HG03469 (cell line): ENCODE measurements around the gene GABBR2.
"Not testable (repeated sequence)": the region's sequence is repeated elsewhere in the genome, so short reads cannot be mapped to it uniquely, and the experiment has no call there.

Experiments
- ATAC-seq: cut with Tn5 transposase; IDR thresholded peaks from one replicate; pipeline ENCODE4 v1.9.1; 2021; ENCODE audit warnings: mild to moderate bottlenecking, moderate library complexity, moderate number of reproducible peaks; ENCODE audit not compliant: unreplicated experiment

GABBR2 gene

DNA sequence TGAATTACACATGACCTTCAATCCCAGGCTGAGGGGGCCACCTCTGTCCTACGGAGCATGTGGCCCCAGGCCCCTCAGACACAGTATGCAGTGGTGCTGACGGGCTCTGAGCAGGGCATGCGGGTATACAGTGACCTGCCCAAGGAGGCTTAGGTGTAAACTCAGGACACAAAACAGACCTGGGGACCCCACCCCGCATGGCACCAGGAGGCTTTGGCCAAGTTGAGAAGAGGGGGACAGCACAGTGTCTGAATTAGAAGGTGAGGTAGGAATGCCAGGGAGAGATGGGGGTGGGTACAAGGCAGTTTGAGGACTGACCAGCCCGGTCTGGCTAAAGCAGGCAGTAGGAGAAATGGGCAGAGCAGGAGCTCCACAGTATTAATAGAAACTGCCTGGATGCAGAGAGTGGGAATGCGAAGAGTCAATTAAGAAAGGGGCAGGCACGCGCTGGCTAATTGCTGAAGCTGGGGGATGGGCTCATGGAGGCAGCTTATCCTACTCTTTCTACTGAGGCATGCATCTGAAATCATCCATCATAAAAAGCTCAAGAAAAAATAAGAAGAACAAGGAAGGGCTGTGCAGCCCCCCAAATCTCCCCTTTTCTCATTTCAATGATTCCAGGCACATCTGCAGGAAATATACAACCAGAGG lies 109.0 kb downstream of the GABBR2 start:
- ATAC-seq = no peak

DNA sequence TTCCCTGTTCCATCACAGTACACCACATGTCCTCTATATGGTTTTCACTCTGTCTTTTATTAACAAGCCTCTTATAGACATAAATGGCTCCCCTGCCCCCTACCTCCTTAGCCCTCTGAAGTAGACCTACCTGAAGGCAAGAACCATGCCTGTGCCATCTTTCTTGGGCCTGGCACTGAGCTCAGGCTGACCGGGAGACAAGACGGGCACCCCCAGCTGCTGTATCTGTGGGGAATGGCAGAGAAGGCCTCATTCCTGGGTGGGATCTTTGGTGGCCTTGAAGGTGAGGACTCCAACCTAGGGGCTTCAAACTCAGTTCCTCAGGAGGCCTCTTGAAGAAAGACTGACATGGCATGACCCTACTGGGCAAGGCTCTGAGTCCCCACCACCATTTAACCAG lies 109.9 kb downstream of the GABBR2 start:
- no peak for ATAC-seq

DNA sequence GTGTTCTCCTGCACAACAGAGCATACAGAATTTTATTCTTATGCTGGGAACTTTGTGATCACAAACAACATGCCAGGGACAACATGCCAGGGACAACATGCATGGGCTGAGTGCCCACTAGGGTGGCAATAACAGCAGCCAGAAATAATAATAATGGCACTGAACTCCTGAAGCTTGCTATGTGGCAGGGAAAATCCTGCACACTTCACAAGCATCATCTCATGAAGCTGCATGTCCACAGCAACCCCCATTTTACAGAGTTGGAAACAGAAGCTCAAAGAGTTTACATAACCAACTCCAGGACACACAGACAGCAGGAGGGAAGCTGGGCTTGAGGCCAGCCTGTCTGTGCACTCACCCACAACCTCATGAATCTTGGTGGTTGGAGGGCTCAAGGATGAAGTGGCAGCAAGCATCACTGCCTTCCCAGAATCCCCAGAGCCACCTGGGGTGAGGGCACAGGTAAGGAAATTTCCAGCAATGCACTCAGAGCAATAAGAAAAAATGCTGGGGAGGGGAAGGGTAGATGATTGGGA lies 111.4 kb downstream of the GABBR2 start:
- no peak for ATAC-seq

DNA sequence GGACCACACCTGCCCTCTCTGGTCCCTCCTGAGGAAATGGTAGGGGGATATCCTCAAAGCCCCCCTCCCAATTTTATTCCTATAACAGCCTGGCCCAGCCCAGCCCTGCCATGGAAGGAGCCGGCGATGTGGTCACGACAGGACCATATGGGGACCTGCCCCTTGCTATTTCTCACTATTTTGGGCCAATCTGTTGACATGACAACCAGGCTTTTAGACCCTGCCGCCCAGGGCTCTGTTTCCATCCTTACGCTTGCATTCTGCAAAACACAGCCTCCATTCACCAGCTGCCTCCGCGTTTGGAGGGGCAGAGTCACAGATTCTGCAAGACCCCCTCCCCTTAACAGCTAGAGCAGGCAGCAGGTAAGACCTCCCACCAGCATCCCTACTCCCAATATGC lies 112.2 kb downstream of the GABBR2 start:
- no peak for ATAC-seq

DNA sequence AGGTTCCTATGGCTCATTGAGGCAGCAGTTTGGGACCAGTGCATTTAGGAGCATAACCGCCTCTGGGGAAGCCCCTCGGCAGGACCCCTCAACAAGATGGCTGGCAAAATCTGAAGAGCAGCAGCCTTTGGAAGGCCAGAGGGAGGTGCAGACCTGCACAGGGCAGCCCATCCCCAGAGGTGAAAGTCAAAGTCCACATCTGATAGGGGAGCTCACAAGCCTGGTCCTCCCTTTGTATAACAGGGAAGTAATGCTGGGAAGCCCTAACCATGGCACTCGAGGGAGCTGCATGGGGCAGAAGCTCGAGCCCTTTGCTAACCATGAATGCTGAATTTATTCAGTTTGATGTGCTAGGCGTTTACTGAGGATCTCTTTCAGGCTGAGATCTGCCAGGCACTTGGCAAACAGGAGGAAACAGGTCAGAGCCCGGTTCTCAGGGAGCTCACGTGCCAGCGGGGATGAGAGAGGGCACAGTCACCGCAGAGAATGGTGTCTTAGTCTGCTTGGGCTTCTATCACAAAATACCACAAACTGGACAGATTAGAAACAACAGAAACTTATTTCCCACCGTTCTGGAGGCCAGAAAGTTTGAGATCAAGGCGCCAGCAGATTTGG lies 114.1 kb downstream of the GABBR2 start:
- ATAC-seq = no peak

DNA sequence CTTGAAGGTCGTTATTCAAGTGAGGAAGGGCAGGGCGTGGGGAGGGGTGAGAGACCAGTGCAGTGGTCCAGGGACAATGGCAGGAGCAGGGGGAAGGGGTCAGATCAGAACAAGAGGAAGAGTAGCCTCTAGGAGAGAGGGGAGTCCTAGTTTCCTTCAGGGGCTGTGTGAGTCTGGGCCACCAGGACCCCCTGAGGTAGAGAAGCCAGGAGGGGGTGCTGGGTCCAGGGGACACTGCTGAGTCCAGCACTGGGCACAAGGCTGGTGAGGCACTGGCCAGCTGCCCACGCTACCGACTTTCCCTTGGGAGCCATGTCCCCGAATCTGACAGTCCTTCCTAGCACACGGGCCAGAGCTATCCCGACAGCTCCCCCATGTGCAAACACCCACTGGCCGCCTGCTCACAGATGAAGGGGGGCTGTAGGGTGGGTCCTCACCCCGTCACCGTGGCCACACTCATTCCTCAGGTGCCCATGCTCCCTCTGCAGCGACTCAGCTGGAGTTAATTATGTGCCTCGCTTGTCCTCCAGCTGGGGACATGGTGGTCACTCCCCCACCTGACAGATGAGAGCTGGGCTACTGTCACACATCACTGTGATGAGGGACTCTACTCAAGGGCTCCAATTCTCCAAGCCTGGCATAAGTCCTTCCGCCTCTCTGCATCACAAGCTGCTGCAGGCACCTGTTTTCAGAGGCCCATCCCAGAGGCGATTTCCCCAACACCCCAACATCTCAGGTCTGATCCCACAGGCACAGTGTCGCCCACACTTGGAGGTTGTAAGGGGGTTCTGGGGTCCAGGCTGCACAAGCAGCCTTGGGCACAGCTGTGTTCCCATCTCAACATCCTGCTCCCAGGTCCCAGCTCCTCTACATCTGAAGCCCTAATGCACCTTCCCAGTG lies 115.1 kb downstream of the GABBR2 start:
- ATAC-seq = no peak

DNA sequence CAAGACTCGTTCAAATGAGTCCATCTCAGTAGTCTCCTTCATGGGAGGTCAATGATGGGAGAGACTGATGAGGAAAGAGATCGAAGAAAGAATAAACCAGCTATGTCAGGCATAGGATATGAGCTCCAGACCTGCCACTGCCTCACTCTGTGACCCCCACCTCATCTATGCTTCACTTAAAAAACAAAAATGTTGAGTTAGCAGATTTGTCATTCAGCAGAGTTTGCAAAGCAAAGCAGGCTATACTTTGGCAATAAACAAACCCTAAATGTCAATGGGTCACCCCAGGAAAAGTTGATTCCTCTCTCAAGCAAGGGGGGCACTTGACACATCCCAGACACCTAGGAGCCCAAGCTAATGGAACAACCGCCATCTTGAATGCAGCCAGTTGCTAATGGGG lies 117.0 kb downstream of the GABBR2 start:
- no peak for ATAC-seq

DNA sequence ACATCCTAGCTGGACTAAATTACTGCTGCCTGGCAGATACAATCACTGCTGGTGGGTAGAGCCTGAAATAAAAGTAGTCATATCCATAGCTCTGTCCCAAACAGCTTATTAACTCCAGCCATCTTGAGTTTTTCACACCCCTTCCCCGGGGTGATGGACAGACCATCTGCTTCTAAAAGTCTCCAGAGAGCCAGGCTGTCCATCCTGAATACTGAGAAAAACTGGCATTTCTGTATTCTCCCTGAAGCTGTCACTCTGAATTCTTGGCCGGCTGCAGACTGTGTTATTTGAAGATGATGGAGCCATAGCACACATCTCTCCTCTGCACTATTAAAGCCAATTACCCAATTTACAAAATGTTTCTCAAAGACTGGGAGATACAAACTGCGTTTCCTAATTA lies 118.6 kb downstream of the GABBR2 start:
- ATAC-seq = no peak

DNA sequence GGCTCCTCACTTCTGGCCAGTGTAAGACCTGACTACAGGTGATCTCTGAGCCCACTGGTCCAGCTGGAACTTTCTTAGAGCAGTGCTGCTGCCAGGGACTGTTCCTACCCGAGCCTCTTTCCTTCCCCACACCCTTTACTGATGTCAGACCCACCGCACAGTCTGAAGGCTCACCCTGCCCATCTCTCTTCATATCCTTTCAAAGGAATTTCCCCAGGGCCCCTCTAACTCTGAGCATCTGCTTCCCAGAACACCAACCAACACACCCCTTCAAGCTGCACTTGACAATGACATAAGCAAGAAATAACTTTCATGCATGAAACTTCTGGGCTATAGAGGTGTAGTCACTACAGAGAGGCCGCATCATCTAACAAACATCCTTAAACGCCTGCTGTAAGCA lies 119.6 kb downstream of the GABBR2 start:
- ATAC-seq = no peak

DNA sequence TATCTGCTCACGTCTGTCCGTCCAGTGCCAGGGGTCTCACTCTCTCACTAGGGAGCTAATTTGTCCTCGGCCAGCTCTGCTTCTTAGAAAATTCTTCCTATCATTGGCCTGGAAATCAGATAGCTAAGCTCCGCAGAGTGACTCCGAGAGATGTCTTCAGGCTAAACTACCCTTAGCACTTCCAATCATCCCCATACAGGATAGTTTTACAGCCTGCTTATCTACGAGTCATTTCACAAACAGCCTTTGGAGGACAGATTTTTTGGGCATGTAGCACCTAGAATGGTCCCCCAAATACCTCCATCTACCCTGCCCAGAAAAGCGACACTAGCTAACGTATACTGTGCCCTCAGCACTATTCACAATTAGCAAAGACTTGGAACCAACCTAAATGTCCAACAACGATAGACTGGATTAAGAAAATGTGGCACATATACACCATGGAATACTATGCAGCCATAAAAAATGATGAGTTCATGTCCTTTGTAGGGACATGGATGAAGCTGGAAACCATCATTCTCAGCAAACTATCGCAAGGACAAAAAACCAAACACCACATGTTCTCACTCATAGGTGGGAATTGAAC lies 123.8 kb downstream of the GABBR2 start:
- not testable (repeated sequence) for ATAC-seq

DNA sequence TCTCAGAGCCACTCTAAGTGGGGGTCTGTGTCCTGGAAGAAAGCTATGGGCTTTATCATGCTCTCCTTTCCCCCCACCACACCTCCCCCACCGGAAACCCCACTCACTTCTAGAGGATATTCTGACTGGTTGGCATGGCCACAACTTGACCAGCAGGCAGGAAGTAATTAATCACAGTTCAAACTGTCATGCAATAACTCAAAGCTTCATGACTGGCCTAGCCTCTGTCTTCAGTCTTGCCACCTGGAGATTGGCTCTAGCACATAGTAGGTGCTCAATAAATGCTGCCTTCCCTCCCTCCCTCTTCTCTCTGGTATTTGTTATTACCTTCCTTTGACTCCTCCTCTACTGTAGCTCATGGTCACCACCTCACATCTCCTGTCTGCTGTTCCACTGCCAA lies 124.7 kb downstream of the GABBR2 start:
- ATAC-seq = no peak

DNA sequence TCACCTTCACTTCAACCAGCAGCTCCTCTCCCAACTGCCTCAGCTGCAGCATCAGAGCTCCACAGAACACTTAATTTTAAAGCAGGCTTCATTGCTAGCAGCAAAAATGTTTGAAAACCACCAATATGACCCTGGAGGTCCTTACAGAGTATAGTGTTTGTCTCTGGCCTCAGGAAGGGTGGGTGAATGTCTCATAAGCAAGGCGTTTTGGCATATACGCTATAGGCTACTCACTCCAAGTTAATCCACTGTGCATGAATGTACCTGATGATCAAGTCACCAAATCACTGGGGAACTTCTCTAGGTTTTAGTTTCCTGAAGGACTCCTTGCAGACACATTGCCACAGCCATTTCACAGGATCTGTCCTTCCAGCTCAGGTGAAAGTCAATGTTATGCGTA lies 125.3 kb downstream of the GABBR2 start:
- no peak for ATAC-seq

DNA sequence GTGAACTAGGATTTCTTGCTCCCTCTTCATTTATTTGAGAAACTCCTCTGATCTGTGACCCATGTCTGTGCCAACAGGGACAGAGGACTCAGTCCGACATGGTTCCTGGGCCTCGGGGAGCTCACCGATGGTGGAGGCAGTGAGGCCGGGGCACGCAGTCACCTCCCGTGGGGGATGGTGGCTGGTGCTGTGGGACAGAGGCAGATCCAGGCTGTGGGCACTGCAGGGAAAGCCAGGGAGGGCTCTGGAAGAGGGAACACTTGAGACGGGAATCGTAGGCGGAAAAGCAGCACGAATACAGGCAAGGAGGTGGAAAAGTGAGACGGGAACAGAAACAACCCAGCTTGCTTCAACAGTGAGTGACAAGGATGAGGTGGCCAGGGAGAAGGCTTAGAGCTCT lies 127.8 kb downstream of the GABBR2 start:
- ATAC-seq = no peak

DNA sequence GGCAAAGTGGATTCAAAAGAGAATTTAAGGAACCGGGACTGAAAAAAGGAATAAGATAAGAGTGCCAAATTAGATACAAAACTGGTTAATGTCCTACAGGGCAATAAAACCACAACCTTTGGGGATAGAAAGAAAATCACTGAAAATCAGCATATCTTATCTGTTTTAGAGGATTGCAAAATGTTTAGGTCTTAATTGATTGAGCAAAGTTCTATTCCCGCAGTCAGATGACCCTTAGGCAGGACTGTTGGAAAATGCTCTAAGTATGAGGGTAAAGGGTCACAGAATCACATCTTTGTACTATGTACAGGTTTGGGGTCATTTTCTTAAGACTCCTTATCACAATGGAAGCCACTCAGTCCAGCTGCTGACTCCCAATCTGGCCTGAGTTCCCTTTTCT lies 129.0 kb downstream of the GABBR2 start:
- no peak for ATAC-seq

DNA sequence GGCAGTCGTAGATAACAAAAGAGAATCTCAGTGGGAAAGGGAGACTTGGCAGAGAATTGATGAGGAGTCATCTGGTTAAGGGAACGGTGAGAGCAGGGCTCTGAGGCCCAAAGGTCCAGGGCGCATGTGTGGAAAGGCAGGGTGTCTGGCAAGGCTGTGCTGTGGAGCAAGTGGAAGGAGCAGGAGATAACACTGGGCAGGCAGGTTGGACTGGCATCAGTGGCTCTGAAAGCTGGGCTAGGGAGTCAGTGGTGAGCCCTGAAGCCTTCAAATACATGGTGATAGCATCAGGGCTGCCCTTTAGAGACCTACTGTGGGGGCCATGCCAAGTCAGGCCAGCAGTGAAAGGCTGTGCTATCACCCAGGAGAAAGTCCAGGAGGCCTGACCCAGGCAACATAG lies 131.3 kb downstream of the GABBR2 start:
- ATAC-seq = no peak

DNA sequence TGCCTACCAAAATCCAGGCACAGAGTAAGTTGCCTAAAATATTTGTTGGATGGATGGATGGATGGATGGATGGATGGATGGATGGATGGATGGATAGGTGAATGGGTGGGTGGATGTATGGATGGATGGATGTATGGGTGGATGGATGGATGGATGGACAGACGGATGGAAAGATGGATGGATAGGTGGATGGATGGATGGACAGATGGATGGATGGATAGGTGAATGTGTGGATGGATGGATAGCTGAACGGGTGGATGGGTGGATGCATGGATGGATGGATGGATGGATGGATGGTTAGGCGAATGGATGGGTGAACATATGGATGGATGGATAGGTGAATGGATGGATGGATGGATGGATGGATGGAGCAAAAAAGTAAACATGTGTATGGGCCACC lies 131.9 kb downstream of the GABBR2 start:
- no peak for ATAC-seq

DNA sequence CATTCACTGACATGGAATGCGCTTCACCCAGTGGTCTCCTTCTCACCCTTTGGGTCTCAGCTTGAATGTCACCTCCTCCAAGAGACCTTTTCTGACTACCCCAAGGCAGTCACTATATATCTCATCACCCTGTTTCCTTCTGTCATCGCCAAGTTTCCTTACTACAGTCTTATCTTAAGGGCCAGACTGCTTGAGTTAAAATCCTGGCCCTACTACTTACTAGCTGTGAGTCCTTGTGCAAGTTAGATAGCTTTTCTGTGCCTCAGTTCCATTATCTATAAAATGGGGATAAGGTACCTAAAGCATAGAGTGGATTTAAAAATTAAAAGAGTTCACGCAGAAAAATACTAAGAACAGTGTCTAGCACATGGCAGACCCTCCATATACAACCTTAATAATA lies 132.4 kb downstream of the GABBR2 start:
- no peak for ATAC-seq

DNA sequence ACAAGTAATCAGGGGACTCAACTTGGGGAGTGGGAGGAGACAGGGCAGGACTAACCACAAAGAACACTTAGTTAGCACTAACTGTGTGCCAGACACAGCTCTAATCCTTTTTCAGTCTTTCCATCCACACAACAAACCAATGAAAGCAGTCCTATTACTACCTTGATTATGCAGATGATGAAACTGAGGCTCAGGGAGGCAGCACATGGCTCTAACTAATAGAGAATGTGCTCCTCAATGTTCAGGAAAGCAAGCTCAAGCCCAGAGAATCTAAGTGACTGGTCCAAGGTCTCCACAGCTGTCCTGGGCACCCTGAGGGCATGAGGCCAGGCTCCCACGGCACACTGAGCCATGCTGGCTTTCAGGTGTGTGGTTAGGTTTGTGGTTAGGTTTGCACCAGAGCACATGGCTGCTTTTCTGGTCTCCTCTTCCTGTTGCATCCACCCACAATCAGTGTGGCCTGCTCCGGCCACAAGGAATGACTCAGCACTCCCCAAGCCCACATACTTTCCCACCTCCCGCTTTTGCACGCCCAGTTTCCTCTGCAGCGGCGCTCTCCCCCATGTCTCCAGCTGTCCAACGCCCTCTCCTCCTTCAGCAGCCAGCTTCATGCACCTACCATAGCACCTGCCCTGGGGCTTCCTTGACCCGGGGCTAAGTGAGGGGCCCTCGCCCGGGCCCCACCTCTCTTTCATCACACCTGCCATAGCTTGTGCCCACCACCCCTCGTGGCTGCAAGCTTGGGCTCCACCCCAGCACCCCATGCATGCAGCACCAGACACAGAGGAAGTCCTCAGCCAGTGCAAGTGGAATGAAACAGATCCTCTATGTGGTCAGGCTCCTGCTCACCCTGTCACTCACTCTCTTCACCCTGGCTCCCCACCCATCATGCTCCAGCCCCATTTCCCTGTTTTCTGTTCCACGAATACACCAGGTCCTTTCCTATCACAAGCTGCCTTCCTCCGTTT lies 133.1 kb downstream of the GABBR2 start:
- ATAC-seq = peak; percentile 78

DNA sequence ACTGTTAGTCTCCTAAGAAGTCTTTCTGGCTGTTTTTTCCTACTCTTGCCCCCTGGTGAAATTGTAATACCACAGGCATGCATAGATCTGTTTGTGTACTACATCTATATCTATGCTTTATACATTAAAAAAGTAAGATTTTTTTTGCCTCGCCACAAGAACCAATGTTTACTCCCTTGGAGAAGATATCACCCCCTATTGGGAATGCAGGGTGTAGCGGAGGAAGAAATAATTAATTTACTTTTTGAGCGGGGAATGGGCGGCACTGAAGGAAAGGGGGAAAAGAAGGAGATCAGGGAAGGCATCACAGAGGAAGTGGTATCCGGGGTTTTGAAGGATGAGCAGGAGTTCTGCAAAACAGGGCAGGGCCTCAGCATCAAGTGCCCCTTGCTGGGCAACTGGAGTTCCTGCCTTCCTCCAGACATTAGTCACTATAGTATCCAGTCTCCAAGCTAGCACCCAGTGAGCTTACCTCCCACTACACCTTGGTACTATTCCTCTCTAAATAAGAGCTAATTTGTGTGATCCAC lies 134.9 kb downstream of the GABBR2 start:
- no peak for ATAC-seq

DNA sequence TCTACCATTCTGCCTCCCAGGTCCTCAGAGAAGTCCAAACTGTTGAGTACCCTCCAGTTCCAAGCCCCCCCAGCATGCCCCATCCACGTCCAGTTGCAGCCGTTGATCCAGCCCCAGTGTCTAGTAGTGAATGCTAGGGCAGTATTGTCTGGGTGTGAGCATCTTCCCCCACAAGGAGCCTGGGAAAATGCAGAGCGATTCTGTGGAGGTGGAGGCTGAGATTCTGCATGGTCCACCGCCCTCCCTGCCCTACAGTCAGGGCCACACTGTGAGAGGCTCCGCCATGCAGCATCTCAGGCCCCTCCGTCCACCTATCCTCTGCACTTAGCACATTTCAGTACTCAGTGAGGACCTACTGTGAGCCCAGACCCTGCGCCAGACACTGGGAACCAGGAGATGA lies 135.9 kb downstream of the GABBR2 start:
- no peak for ATAC-seq
